NOMO-1 (cell line): Measurements from ENCODE around the gene DISC1.

Source experiments
- DNase-seq, 2 experiments: peaks; one replicate each; lab custom pipeline; 2025; ENCODE audit not compliant: unreplicated experiment in 2 of 2; lab: John Stamatoyannopoulos, UW

DISC1 gene

DNA sequence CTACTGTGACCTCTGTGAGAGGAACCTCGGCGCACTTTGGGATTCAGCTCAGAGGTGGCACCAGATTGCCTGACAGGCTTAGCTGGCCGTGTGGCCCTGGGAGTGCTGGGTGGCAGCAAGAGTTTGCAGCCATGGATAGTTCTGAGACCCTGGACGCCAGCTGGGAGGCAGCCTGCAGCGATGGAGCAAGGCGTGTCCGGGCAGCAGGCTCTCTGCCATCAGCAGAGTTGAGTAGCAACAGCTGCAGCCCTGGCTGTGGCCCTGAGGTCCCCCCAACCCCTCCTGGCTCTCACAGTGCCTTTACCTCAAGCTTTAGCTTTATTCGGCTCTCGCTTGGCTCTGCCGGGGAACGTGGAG is 67.5 kb downstream of the DISC1 start:
- no peak for DNase-seq

DNA sequence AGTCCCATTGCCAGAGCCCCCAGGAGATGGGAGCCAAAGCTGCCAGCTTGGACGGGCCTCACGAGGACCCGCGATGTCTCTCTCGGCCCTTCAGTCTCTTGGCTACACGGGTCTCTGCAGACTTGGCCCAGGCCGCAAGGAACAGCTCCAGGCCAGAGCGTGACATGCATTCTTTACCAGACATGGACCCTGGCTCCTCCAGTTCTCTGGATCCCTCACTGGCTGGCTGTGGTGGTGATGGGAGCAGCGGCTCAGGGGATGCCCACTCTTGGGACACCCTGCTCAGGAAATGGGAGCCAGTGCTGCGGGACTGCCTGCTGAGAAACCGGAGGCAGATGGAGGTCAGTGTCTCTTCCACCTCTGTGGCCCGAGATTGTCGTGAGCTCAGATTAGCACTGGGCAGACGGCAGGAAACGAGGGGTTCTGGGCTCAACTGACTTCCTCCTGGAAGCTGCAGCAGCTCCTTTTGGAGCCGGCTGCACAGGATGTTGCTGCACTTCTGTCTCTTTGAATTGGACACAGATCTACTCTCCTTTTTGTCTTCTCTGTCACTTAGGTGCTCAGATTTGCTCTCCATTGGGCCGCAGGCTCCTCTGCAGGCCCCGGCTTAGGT is 68.0 kb downstream of the DISC1 start:
- no peak for DNase-seq

DNA sequence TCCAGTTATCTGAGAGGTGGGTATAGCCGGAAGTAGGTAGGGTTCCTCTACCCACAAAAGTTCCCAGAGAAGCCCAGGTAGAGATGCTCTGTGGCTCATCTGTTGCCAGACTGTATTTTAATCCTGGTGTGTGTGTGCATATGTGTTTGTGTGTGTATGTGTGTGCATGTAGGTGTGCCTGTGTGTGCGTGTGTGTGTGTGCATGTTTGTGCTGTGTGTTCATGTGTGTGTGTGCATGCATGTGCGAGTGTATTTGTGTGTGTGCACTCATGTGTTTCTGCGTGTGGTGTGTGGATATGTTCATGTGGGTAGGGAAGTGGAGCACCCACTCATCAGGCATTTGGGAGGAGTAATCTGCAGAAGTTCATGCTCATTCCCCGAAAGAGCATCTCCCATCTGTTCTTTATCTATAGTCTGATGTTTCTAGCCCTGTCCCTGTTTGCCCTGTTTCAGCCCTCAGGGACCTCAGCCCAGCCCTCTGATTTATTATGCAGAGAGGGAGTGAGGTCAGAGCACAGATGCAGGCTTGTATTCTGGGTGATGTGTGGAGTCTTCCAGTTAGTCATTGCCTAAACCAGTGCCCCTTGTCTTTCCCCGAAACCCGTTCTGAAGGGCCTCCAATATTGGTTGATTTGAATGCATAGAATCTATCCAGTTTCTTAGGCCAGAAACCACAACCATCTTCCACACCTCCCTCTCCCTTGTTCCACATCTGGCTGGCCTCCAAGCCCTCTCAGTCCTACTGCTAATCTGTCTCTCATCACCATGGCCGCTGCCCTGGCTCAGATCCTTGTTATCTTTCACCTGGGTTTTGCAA is 69.1 kb downstream of the DISC1 start:
- no peak for DNase-seq

DNA sequence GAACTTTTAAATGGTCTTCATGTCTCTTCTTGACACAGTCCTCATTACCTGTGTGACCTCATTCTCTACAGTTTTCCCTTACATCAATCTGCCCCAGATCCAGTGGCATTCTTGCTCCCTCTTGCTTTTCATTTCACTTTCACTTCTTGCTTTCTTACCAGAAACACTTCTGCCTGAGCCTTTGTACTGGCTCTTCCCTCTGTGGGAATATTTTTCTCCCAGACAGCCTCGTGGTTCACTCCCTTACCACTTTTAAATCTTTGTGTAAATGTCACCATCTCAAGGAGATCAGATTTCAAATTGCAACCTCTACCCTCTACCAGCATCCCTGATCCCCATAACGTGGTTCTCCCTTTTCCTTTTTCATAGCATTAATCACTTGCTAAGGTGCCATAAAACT is 73.2 kb downstream of the DISC1 start:
- peak in 1 of 2 experiments; percentile 47 for DNase-seq

DNA sequence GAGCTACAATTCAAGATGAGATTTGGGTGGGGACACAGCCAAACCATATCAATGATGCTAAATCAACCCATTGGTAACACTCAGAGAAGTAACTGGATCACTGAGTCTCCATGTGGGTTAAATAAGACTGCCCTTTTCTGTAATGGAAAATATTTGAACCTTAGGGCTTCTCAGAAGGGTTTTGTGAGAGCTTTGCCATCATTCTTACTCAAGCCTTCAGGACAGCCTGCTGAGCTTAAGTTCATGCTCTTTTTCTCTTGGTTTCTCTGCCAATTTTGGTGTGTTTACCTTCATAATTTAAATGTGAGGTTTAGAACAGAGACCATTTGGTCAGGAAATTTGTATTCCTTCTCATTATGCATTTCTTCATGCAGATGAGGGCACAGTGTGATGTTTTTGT is 74.7 kb downstream of the DISC1 start:
- no peak for DNase-seq

DNA sequence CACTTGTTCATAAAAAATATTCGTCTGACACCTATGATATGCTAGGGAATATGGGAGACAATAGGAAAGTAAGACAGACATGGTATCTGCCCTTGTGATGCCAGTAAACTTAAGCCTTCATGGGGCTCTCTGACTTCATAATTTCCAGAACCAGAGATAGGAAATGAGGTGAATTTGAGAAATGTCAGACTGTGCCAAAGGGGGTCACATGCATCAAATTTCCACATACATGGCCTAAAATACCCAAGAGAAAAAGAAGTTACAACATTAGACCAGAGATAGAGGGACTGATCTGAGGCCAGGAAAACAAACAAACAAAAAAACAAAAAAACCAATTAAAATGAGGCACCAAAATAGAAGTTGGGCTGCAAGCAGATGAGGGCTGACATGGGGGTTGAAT is 75.7 kb downstream of the DISC1 start:
- DNase-seq: no peak

DNA sequence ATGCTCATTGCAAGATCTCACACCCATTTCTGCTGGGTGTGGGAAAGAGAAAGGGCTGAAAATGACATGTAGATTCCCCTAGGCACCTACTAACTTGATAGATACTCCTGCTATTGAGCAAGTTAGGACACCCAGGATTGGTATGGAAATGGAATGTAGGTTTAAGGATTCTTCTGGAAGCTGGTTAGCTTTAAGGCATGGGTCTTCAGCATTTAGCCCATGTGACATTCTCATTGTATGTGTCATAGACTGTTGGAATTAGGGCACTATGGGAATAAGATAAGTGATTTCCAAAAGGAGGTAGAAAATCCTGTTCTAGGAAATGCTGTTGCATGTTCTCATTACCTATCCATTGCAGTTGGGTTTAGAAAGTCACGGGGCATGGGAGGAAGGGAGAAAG is 76.2 kb downstream of the DISC1 start:
- DNase-seq: no peak

DNA sequence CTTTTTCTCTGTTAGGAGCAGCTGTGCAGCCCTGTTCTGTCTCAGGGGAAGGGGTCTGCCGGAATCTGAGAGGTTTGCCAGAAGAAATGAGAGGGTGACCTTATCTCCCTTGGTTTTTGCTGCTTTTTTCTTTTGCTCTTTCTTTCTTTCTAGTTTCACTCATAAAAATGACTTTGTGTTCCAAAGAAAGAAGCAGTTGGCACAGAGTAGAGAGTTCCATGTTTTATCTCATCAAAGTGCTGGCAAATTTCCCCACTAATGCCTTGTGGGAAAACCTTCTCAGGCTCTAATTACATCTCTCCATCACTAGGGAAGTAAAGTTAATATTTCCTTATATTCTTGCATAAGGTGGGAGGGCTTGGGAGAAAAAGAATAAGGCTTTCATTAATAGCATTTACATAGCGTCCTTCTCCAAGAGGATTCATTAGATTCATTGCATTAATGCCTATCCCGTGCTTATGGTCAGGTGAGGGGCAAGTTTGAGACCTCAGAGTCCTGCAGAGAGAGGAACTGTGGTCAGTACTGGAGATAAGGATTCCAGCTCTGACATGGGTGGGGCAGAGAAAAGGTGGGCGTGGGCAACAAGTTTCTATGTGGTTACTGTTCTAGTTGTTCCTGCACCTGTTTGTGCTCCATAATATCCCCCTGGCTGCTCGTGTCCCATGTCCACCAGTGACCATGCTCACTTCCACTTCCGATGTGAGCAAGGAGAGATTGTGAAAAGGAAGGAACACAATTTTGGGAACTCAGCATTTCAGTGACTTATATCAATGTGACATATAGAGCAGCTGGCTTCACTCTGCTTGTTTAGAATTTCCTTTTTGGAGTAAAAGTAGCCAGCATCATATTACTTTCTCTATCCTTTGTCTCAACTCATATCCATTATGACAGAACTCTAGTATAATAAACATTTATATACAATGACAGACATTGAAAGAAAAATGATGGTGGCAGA is 79.5 kb downstream of the DISC1 start:
- DNase-seq: no peak

DNA sequence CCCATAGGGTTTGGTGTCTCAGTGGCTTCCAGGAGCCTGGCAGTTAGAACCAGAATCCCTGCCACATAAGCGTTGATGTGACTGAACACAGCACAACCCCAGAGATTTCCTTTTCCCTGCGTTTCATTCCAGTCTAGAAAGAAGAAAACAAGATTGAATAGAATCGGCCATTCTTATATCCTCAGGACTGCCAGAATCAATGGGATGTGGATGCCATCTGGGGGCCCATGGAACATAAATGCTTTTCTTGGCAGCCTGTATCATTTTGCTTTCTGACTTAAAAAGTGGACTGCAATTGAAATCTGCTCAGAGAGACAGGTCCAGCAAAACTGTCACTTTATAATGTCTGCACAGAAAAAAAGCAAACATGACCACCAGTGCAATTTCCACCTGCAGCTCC is 80.3 kb downstream of the DISC1 start:
- no peak for DNase-seq

DNA sequence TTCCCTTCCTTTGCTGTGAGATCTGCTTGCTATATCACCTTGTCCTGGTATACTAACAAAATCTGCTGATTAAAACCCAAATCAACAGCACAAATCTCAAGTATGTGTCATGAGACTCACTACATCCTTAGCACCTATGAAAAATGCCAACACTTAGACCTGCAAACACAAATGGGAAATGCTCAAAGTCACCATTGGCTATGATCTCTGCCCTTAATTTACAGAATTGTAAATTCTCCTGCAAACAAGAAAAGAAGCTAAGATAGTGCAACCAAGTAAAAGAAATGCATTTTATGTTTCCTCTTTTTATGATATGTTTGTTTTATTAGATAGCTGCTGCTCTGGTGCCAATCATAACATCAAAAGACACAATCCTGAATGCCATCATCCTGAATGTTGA is 80.8 kb downstream of the DISC1 start:
- no peak for DNase-seq

DNA sequence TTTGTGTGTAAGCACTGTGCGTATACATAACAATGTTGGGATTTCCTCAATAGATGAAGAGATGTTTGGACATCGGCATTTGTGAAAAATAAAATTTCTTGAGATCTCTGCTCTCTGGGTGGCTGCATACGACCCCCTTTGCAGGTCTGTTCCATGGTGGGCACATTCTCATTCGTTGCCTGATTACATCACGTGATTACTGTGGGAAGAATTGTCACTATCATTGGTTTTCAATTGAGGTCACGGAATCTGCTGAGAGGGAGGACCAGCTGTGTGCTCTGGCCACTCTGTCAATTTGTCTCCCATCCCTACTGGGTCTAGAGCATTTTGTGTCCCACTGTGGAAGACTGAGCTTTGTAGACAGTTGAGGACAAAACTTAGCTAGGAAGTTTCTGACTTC is 81.8 kb downstream of the DISC1 start:
- DNase-seq: no peak

DNA sequence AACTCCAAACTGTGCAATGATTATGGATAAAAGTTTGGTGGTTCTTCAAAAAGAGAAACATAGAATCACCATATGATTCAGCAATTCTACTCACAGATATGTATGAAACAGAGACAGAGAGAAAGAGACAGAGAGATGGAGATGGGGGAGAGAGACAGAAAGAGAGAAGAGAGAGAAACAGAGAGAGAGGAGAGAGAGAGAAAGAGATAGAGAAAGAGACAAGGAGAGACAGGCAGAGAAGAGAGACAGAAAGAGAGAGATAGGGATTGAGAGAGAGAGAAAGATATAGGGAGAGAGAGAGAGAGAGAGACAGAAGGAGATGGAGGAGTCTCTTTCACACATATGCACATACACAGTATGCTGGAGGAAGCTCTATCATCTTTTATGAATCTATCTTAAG is 87.8 kb downstream of the DISC1 start:
- DNase-seq: no peak

DNA sequence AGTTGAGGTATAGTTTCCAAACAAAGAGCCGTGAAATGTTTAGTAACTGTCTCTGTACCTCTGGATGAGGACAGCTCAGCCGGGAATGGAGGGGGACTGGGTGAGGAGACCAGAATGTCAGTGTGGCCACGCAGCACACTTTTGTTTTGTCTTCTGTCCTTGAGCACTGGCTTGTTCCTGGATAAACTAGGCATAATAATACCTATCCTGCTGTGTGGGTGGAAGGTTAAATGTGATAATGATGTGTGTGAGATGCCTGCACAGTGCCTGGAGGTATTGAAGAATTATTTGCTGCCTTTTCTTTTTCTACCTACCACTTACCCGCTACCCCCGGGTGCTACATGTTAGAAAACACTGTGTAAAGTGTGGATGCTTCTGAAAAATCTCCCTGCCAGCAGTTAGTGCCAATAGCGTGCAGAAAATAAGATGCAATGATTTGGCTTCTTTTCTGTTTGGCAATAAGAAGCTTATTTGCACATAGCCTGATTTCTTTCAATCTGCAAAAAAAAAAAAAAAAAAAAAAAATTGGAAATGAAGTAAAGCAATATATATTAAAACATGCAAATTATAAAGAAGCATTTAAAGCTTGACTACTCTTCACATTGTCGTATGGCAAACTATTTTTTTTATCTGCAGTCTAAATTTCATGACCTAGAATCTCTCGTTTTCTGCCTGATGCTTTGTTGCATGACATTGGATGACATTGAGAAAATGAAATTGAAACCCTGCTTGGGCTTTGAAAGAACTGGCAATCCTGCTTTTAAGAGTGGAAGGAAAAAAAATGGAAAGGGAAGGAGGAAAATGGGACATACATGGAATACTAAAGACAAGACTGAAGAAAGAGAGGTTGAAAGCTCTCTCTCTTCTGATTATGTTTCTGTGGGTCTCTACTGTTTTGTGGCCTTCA is 89.5 kb downstream of the DISC1 start:
- no peak for DNase-seq

DNA sequence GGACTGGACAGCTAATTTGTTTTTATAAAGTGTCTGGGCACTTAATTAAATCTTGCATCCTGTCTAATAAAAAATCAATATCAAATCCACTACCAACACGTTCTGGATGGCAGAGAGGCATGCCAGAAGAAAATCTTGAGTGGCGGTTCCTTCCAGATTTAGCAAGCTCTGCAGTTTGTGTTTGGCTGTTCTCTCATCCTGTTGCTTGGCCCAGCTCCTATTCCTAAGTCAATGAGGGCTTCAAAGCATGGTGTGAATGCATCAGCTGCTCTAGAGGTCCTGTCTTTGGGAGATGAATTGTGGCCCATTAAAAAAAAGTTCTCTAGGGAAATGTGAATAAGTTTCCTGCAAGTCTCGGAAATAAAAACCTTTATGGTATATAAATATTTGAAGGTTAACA is 90.3 kb downstream of the DISC1 start:
- no peak for DNase-seq

DNA sequence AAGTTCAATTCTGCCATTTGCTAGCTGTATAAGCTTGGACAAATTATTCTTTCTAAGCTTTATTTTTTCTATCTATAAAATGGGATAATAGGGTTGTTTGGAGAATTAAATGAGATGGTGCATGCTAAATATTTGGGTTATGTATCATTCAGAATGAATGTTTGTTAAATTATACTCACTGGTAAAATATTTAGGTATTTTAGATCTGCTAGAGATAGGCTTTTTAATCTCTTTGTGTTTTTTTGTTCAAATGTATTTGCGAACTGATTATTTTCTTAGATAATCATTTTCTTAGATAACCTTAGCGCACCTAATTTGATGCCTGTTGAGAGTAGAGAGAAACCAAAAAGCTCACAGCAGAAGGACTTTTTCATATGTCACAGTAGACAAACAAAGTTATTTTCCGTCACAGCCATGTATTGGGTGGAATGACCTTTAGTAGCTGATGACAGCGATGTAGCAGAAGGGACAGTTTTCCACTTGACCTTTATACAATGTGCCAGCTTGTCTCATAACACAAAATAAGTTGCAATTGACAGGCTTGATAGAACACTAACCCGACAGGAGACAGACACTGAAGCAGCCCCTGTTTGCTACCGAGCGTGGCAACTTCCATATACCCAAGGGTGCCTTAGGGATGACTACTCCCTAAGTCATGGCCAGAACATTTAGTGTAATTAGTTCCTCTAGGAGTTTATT is 93.0 kb downstream of the DISC1 start:
- no peak for DNase-seq

DNA sequence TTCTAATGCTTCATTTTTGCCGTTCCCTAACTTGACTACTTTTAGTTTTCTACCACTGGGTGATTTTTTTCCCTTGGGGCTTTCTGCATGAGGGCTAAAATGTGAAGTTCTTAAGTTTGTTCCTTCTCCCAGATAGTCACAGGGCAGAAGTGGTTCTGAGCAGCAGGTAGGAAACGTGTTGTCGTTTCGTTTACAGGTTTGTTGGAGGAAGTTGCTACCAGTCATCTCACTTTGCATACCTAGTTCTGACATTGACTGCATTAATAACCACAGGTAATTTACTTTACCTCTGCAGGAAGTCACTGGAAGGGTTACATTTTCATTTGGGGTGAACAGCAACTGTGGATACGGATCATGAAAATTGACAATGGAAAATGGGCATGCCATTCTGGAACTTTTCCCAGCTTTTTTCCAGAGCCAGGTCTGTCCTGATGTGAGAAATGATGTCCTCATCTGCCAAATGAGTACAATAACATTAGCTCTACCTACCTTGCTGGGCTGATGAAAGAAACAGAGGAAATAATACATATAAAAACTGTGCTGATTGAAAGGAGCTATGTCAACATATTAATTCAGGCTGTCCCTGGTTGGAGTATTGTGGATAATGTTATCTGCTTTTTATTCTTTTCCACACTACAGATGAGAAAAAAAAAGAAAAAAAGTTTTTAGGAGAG is 94.2 kb downstream of the DISC1 start:
- DNase-seq: no peak

DNA sequence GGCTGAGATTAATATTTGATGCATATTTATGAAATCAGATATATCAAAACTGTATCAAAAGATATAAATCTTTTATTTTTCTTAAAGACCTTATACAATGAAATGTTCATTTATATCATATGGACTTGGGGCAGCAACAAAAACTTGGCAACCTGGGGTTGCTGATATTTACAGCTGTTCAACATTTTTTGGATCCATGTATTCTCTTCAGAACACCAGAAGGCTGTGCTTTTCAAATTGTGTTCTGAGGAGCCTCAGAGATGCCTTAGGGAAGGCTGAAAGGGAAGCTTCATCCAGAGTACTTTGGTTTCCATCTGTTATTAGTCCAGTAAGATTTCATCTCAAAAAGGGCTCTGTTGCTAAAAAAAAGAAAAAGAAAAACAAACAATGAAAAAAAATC is 94.8 kb downstream of the DISC1 start:
- no peak for DNase-seq

DNA sequence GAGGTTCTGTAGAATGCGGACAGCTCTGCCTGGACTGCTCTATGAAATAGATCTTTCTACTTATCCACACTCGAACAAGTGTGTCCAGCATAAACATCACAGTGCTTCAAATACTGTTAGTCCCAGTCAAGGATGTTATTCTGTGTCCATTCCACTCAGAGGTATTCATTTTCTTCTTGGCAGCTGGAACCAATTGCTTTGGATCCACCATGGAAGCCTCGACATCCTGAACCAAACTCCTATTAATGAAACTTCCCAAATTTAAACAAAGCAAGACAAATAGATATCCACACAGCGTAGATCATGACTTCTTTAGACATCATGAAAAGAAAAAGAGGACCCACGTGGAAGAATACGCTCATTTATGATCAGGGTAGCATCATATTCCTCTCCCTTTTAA is 95.8 kb downstream of the DISC1 start:
- no peak for DNase-seq

DNA sequence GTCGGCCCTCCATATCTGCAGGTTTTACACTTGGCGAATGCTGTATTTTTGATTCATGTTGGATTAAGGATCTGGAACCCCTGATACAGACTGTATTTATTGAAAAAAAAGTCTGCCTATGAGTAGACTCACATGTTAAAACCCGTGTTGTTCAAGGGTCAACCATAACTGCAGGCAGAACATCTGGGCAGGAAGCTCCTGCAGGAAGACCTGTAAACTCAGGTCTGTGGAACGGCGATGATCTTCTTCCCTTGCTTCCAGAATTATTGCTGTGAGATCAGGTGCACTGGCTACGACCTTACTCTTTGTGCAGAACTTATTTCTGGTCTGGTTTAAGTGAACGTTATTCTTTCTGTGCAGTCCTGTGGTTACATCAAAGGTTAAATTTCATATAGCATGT is 96.6 kb downstream of the DISC1 start:
- no peak for DNase-seq
